ENCODE data around the gene CFAP61. TPM values are rescaled to one million over a fixed set of nuclear protein-coding genes. Genes with fewer than 3 reads are reported as not detected.

Gene CFAP61
- polyA plus RNA-seq, 1 experiment = not detected

GRCh38 chr20:20359628-20360027 is 307.3 kb downstream of the CFAP61 start:
- POLR2A ChIA-PET = no interaction called here
- H3K36me3 ChIP-seq (ENCODE audit: control insufficient read depth, insufficient read depth, low read length) = no peaks in the 10 kb centered on the region

GRCh38 chr20:20360464-20360863 is 308.1 kb downstream of the CFAP61 start:
- H3K27me3 ChIP-seq (ENCODE audit: control insufficient read depth, insufficient read depth, low read length) = peaks cover 38% of the 10 kb centered on the region

More at GRCh38 chr20:20359628-20360027, 307.3 kb downstream of the CFAP61 start:
- Histone ChIP-seq H3K4me3 (ENCODE audit: low read depth, low read length) (no peak overlapping the region), H3K27me3 (ENCODE audit: control insufficient read depth, insufficient read depth, low read length) (peaks cover 30% of the 10 kb centered on the region)
- DNase-seq (ENCODE audit: low read depth) = no peak
- no peak for TF ChIP-seq CTCF (IDR thresholded peaks at IDR 0.05; ENCODE audit: insufficient read depth, low read depth, low read length)
- CTCF ChIA-PET = interaction anchor here (0.7 to 3.2 kb wide), 10 partner anchors 18 to 242 kb away, joined by 3 to 13 read pairs (median 4); no protein-coding TSS in a partner anchor

GRCh38 chr20:20362774-20363433 is 310.6 kb downstream of the CFAP61 start:
- CTCF ChIA-PET = interaction anchor here (1.4 kb wide), 1 partner anchor 41 kb away, joined by 5 read pairs; no protein-coding TSS in a partner anchor
- Histone ChIP-seq H3K36me3 (ENCODE audit: control insufficient read depth, insufficient read depth, low read length) (no peaks in the 10 kb centered on the region), H3K4me3 (ENCODE audit: low read depth, low read length) (no peak overlapping the region), H3K27me3 (ENCODE audit: control insufficient read depth, insufficient read depth, low read length) (peaks cover 45% of the 10 kb centered on the region)
- TF ChIP-seq CTCF (IDR thresholded peaks at IDR 0.05; ENCODE audit: insufficient read depth, low read depth, low read length) = no peak
- DNase-seq (ENCODE audit: low read depth) = no peak
- POLR2A ChIA-PET = no interaction called here

More at GRCh38 chr20:20360464-20360863, 308.1 kb downstream of the CFAP61 start:
- no peaks in the 10 kb centered on the region for H3K36me3 ChIP-seq (ENCODE audit: control insufficient read depth, insufficient read depth, low read length)
- DNase-seq (ENCODE audit: low read depth) = peak; percentile 5
- TF ChIP-seq CTCF (IDR thresholded peaks at IDR 0.05; ENCODE audit: insufficient read depth, low read depth, low read length) = peak; percentile 88
- H3K4me3 ChIP-seq (ENCODE audit: low read depth, low read length) = no peak overlapping the region
- ChIA-PET POLR2A (no interaction called here), CTCF (interaction anchor here (0.8 to 3.2 kb wide), 6 partner anchors 46 to 233 kb away, joined by 3 to 13 read pairs (median 3); no protein-coding TSS in a partner anchor)

- Histone ChIP-seq H3K27me3 (ENCODE audit: control insufficient read depth, insufficient read depth, low read length) (peaks cover 45% of the 10 kb centered on the region), H3K4me3 (ENCODE audit: low read depth, low read length) (no peak overlapping the region), H3K36me3 (ENCODE audit: control insufficient read depth, insufficient read depth, low read length) (no peaks in the 10 kb centered on the region)
- TF ChIP-seq CTCF (IDR thresholded peaks at IDR 0.05; ENCODE audit: insufficient read depth, low read depth, low read length) = no peak
- CTCF ChIA-PET = no interaction called here
- no peak for DNase-seq (ENCODE audit: low read depth)
- POLR2A ChIA-PET = no interaction called here
Measured at GRCh38 chr20:20363434-20363798, 311.1 kb downstream of the CFAP61 start.

GRCh38 chr20:20363799-20364592 is 311.7 kb downstream of the CFAP61 start:
- H3K36me3 ChIP-seq (ENCODE audit: control insufficient read depth, insufficient read depth, low read length) = no peaks in the 10 kb centered on the region
- no peak for DNase-seq (ENCODE audit: low read depth)
- POLR2A ChIA-PET = no interaction called here
- no peak for TF ChIP-seq CTCF (IDR thresholded peaks at IDR 0.05; ENCODE audit: insufficient read depth, low read depth, low read length)
- CTCF ChIA-PET = no interaction called here
- H3K4me3 ChIP-seq (ENCODE audit: low read depth, low read length) = no peak overlapping the region
- peaks cover 45% of the 10 kb centered on the region for H3K27me3 ChIP-seq (ENCODE audit: control insufficient read depth, insufficient read depth, low read length)

Data from BJ (cell line).